Pancreas (tissue), 10 donors: Measurements from ENCODE around the gene EDIL3. TPM values are rescaled to one million over a fixed set of nuclear protein-coding genes. Genes with fewer than 3 reads are reported as not detected.

Source experiments
- ATAC-seq, 4 donors: fragments of 200-7000 bp; cut with Tn5 transposase; one replicate each; pipeline versions ENCODE4 v1.8.0 to v1.9.1; 2020; ENCODE audit warnings: mild to moderate bottlenecking in 4 of 4, moderate library complexity in 4 of 4
- DNase-seq, 6 donors: peaks; one replicate each; pipeline ENCODE4 v3.0.0-alpha.2; 2020
- FAIRE-seq: peaks from 2 replicates; lab custom pipeline; 2012; peaks lifted over from hg19 to GRCh38; lab: Jason Lieb, UNC
- H3K27ac ChIP-seq, 4 donors: fragments of 200-600 bp; sonication (generic); 1 replicate in 3 of 4; 2 replicates in 1 of 4; pipeline versions ENCODE4 v1.5.0 to v1.8.0; 2020
- H3K27me3 ChIP-seq, 4 donors: fragments of 200-600 bp; one replicate each; pipeline ENCODE4 v1.8.0; 2021
- H3K36me3 ChIP-seq, 3 donors: fragments of 200-600 bp; sonication (generic) in 1 of 3; one replicate each; pipeline versions ENCODE4 v1.5.0 to v1.8.0; 2020 to 2021
- H3K4me1 ChIP-seq, 3 donors: fragments of 200-600 bp; one replicate each; pipeline ENCODE4 v1.8.0; 2021
- H3K4me3 ChIP-seq, 4 donors: fragments of 200-600 bp; sonication (generic) in 2 of 4; one replicate each; pipeline versions ENCODE4 v1.5.0 to v1.8.0; 2020 to 2021
- H3K9me3 ChIP-seq, 4 donors: fragments of 200-600 bp; one replicate each; pipeline ENCODE4 v1.8.0; 2021
- CTCF ChIP-seq, 4 donors: fragments of 200-600 bp; sonication (generic) in 3 of 4; IDR thresholded peaks; one replicate each; pipeline versions ENCODE4 v1.5.0 to v1.8.0; 2021; ENCODE audit warnings: antibody characterized with exemption in 4 of 4
- WGBS, 2 donors: extraction: QIAGEN DNeasy Blood & Tissue Kit; methylation state at CpG; one replicate each; pipeline ENCODE4 v1.1.7; 2013; 5-methylcytosine and 5-hydroxymethylcytosine counted together
- intact Hi-C, 3 donors: fragments of 100-400 bp; cut with DNase I; formaldehyde crosslinking; loops; one replicate each; pipeline versions ENCODE4 v1.11.1 to v1.14.2; 2022
- polyA plus RNA-seq, 2 donors: library from polyadenylated mRNA; stranded (reverse); fragments of 200-250 nt; gene quantifications; one replicate each; pipeline ENCODE4 v1.2.3, GENCODE V29; 2013
- total RNA-seq, 6 donors: library from RNA; stranded (reverse); fragmentation: NEBNext Ultra II Directional in 4 of 6; extraction: Animal tissue kit (Norgen Biotek cat#: 25700) in 4 of 6; gene quantifications; one replicate each; pipeline versions ENCODE4 v1.2.1 to v1.2.4, GENCODE V29; 2021 to 2023
- donor health status: healthy with polysubstance abuse.
- donor health status: DM: no; HTN: no; CAD: no; lungs with moderate emphysema.
- donor health status: DM: no; HTN: no; CAD: no.
- donor health status: control.
- donor health status: control.
- donor health status: Bipolar disorder and iron deficiency.
- donor health status: DM: yes; HTN: yes; CAD: no.
- donor health status: DM: no; HTN: no; CAD: no.
- donor health status: DM: no; HTN: no; CAD: no.
- donor health status: DM: yes; HTN: yes; CAD: no.

The EDIL3 gene
- total and polyA plus RNA-seq, 8 donors = 0.63 to 9.7 (median 1.7) TPM

GRCh38 chr5:84292788-84293653, 91.7 kb downstream of the EDIL3 start:
- H3K4me3 ChIP-seq = no peak overlapping the region
- no peaks in the 10 kb centered on the region for H3K36me3 ChIP-seq
- no peaks in the 10 kb centered on the region for H3K9me3 ChIP-seq
- DNase-seq (no peak), FAIRE-seq (no peak), ATAC-seq (no peak)
- H3K4me1 ChIP-seq = no peaks in the 10 kb centered on the region
- intact Hi-C loops = no loop called here
- H3K27ac ChIP-seq = no peak overlapping the region
- TF ChIP-seq CTCF (IDR thresholded peaks at IDR 0.05) = no peak
- WGBS, 2 donors = 60 to 63% methylated on average over 14 of the region's 14 CpGs
- peaks cover 0 to 14% (median 0%) of the 10 kb centered on the region in 4 donors for H3K27me3 ChIP-seq

- intact Hi-C loops = no loop called here
- Histone ChIP-seq H3K4me1 (no peaks in the 10 kb centered on the region), H3K27ac (no peak overlapping the region), H3K9me3 (no peaks in the 10 kb centered on the region), H3K27me3 (peaks cover 0 to 14% (median 0%) of the 10 kb centered on the region in 4 donors), H3K4me3 (no peak overlapping the region), H3K36me3 (no peaks in the 10 kb centered on the region)
- no peak for TF ChIP-seq CTCF (IDR thresholded peaks at IDR 0.05)
- ATAC-seq (no peak), DNase-seq (no peak), FAIRE-seq (no peak)
- 84 to 91% methylated on average over 1 of the region's 1 CpG for WGBS, 2 donors
These were observed 92.6 kb downstream of the EDIL3 start for GRCh38 chr5:84292000-84292642.

- H3K27me3 ChIP-seq = peaks cover 0 to 13% (median 0%) of the 10 kb centered on the region in 4 donors
- DNase-seq (no peak), FAIRE-seq (no peak), ATAC-seq (no peak)
- no peak for TF ChIP-seq CTCF (IDR thresholded peaks at IDR 0.05)
- intact Hi-C loops = no loop called here
- H3K27ac ChIP-seq = no peak overlapping the region
- H3K36me3 ChIP-seq = no peaks in the 10 kb centered on the region
- no peak overlapping the region for H3K4me3 ChIP-seq
- no peaks in the 10 kb centered on the region for H3K9me3 ChIP-seq
- no peaks in the 10 kb centered on the region for H3K4me1 ChIP-seq
- WGBS, 2 donors = 59 to 68% methylated on average over 2 of the region's 2 CpGs
These were observed 94.0 kb downstream of the EDIL3 start for GRCh38 chr5:84290673-84291072.

- no peak for DNase-seq
- intact Hi-C loops = no loop called here
- TF ChIP-seq CTCF (IDR thresholded peaks at IDR 0.05) = no peak
- no peak for FAIRE-seq
- Histone ChIP-seq H3K27ac (no peak overlapping the region), H3K27me3 (peaks cover 0 to 7% (median 0%) of the 10 kb centered on the region in 4 donors), H3K4me1 (no peaks in the 10 kb centered on the region), H3K36me3 (no peaks in the 10 kb centered on the region), H3K4me3 (no peak overlapping the region), H3K9me3 (no peaks in the 10 kb centered on the region)
- 44 to 58% methylated on average over 4 of the region's 4 CpGs for WGBS, 2 donors
- no peak for ATAC-seq
These were observed 94.5 kb downstream of the EDIL3 start for GRCh38 chr5:84290161-84290560.
